ENCODE data around the gene PLAAT5.

The PLAAT5 gene

DNA sequence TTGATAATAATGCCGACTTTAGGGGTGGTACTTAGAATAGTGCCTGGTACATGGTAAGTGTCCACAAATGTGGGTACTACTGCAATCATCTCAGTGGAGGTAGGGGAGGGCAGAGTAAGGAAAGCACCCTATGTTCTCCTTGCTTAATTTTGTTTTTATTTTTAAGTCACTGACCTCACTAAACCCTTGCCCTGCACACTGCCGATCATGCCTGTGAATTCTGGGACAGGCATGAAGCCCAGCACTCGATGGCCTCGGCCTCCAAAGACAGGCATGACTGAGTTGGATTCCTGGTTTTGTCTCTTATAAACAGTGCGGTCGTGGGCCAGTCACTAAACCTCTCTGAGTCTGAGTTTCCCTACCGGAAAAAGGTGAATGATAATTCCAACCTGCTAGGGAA is 21.8 kb upstream of the PLAAT5 start:
- DNase-seq (ENCODE audit: low read depth, low spot score), result no peak

- no peak for DNase-seq (ENCODE audit: low read depth, low spot score)
Observed at GRCh38 chr11:63511048-63511748, 20.2 kb upstream of the PLAAT5 start.

DNA sequence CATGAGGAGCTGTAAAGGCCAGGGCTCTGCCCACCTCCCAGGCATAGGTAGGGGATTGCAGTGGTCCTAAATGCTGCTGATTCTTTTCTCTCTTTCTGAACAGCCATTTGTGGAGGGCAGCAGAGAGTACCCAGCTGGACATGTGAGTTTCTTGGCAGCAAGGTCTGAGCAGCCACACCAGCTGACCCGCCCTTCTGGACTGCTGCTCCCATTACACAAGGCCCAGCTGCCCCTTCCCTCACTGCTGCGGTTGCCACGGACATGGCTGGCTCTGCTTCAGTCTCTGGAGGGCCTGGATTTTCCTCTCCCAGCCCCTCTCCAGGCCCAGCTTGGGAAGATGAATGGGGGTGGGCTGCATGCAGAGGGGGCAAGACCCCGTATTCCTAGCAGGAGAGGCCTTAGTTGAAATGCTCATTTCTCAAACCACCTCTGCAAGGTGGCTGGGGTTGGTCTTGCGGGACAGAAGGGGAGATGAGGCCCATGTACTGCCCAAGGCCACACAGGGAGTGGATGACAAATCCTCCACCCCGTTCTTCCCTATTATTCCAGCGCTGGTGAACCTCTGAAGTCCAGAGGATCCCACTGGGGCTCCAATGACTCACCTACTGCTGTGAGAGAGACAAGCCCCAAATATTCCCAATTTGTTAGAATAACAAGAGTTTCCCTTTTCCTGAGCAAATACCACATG is 19.5 kb upstream of the PLAAT5 start:
- DNase-seq (ENCODE audit: low read depth, low spot score), result peak; percentile 69

DNA sequence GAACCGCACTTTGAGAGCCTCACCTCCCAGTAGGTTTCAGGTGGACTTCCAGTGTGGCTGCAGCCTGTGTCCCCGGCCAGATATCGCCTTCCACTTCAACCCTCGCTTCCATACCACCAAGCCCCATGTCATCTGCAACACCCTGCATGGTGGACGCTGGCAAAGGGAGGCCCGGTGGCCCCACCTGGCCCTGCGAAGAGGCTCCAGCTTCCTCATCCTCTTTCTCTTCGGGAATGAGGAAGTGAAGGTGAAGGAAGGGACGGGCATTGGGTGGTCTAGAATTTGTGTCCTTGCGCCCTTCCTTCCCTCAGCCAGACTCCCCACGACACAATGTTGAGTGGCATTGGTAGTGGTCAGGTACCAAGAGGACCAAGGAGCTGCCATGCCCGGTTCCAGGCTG is 17.8 kb upstream of the PLAAT5 start:
- no peak for DNase-seq (ENCODE audit: low read depth, low spot score)

- DNase-seq (ENCODE audit: low read depth, low spot score), result no peak
Observed at GRCh38 chr11:63508009-63508408, 17.0 kb upstream of the PLAAT5 start.

DNA sequence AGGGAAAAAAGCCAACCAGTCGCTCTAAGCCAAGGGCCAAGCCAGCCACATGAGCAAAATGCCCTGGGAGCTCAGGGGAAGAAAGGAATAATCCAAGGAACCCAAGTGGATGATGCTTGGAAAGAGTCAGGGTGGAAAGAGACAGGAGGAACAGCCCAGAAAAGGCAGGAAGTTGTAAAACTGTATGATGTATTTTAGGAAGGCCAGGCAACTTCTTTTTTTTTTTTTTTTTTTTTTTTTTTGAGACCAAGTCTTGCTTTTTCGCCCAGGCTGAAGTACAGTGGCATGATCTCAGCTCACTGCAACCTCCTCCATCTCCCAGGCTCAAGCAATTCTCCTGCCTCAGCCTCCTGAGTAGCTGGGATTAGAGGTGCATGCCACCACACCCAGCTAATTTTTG is 16.5 kb upstream of the PLAAT5 start:
- no peak for DNase-seq (ENCODE audit: low read depth, low spot score)

GRCh38 chr11:63506876-63507275 is 15.9 kb upstream of the PLAAT5 start:
- DNase-seq (ENCODE audit: low read depth, low spot score), result no peak

DNA sequence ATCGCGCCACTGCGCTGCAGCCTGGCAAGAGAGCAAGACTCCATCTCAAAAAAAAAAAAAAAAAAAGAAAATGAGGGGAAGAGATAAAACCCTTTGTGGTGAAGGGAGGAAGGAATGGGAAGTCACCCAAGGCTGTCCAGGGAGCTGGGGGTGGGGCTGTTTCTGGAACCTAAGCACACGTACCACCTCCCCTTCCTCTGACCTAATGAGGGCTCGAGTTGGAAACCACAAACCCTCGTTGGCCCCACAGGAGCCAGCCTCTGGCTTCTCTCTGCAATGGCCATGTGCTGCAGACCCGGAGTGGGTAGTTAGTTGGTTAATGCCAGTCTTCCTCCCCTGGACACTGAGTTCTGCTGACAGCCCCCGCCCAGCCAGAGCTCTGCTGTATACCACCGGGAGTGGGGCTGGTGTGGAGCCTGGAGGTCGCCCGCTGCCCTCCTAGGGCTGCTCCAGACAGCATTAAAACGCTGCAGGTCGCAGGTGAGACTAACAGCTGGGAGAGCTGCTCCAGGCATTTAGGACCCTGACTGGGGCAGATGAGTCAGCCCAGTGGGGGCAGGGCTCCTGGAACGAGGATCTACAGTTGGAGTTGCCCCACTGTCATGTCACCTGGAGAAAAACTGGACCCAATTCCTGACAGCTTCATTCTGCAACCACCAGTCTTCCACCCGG is 15.0 kb upstream of the PLAAT5 start, which contains the start of gene LGALS12:
Gene LGALS12, plus strand, starts transcription at position 228 of the 672 bp plus-strand sequence. Its CDS starts 375 bp downstream, at position 603.
- DNase-seq (ENCODE audit: low read depth, low spot score), result no peak

DNA sequence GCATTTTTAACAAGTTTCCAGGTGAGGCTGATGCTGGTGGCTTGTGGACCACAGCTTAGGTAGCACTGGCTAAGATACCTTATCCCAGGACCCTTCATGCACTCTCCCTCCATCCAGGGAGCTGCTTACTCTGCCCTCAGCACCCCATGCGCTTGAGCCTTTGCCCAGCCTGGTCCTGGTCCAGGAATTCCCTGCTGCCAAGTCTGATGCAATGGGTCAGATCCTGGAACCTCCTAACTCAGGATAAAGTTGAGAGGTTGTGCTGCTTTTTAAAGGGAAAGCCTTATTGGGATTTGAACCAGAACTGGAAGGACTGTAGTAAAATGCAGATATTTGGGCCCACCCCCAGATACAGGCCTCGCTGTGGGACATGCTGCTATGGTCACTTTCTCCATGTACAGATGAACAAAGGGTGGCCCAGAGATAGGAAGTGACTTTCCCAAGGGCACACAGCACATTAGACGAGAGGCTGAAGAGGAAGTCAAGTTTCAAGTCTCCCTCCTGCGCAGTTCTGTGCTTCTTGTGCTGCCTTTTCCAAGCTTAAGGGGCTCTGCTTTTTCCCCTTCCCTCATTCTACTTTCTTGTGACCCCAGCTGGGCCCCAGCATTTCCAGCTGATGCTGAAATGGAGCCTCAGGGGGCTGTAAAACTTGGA is 14.1 kb upstream of the PLAAT5 start:
- DNase-seq (ENCODE audit: low read depth, low spot score), result no peak

DNA sequence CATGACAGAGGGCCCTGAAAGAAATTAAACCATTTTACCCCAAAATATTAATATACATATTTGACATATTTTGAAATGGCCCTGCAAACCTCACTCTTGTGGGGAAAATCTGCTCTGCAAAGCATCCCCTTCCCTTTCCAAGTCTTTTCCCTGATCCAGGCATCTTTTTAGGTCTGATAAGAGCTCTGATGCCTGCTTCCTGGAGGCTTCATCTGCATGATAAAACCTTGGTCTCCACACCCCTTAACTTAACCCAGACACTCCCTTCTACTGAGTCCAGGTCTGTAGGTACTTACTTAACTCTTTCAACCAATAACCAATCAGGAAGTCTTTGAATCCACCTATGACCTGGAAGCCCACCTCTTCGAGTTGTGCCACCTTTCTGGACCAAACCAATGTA is 13.1 kb upstream of the PLAAT5 start:
- no peak for DNase-seq (ENCODE audit: low read depth, low spot score)

DNA sequence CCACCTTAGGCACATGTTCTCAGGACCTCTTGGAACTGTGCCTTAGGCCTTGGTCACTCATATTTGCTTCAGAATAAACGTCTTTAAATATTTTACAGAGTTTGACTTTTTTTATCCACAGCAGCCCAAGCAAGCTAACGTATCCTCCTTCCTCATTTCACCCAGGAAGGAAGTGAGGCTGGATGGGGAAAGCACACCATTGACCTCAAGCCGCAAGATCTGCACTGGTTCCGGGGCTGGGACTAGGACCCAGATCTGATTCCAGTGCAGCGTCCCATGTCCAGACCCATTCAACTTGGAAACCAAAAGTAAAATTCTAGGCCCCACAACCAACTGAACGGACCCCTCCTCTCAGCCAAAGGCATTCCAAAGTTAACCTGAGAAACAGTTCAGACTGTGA is 12.5 kb upstream of the PLAAT5 start:
- DNase-seq (ENCODE audit: low read depth, low spot score), result no peak

GRCh38 chr11:63502252-63502820 is 11.4 kb upstream of the PLAAT5 start:
- no peak for DNase-seq (ENCODE audit: low read depth, low spot score)

- no peak for DNase-seq (ENCODE audit: low read depth, low spot score)
Observed at GRCh38 chr11:63501236-63501635, 10.3 kb upstream of the PLAAT5 start.

- no peak for DNase-seq (ENCODE audit: low read depth, low spot score)
Observed at GRCh38 chr11:63499874-63500273, 8.9 kb upstream of the PLAAT5 start.

DNA sequence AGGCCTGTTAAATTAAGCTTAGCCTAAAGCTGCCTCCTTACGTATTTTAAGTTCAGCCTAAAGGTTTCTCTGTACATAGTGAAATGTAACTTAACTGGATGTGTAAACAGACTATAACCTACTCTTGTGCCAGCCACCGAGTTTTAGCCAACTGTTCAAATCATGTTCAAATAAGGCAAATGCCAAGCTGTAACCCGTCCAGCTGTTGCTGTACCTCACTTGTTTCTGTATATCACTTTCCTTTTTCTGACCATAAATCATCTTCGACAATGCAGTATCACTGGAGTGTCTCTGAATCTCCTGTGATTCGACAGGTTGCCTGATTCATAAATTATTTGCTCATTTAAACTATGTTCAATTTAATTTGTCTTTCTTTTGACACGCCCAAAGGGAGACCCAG is 4.0 kb upstream of the PLAAT5 start:
- no peak for DNase-seq (ENCODE audit: low read depth, low spot score)

- DNase-seq (ENCODE audit: low read depth, low spot score), result no peak
Observed at GRCh38 chr11:63493127-63493526, 2.2 kb upstream of the PLAAT5 start.

DNA sequence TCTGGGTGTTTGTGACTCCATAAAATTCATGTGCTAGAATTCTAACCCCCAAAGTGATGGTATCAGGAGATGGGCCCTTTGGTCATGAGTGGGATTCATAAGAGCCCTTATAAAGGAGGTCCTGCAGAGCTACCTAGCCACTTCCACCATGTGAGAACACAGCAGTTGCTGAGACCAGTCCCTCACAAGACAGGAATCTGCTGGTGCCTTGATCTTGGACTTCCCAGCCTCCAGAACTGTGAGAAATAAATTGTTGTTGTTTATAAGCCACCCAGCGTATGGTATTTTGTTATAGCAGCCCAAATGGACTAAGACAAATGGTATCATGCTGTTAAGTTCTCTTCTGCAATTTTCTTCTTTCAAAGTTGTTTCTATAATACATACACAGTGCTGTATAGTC is 1.5 kb upstream of the PLAAT5 start:
- no peak for DNase-seq (ENCODE audit: low read depth, low spot score)

DNA sequence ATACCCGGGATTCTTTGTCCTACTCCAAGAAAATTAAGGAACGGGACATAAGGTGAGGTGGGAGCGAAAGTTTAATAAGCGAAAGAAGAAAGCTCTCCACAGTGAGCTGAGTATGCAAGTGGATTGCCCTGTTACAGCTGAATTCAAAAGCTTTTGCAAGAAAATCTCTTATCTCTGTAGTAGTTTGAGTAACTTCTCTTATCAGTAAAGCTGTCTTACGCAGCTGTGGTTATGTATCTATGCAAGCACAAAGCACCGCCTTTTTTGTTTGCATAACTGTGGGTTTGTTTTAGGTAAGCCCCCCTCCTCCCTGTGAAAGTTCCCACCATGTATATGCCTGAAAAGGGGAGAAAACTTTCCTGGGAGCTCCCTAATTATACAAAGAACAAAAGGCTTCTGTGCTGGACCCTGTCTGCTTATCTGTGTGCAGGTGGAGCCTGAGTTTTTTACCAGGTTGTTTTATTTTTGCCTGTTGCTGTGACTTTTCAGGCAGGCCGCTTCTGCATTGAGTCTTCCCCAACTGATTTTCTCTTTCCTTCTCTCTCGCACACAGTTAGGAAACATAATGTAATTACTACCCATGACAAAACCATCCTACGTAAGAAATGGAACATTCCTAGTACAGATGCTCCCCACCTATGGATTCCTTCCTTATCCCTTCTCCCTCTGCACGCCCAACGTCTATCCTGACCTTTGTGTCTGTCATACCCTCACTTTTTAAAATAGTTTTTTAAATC is 837 bp upstream of the PLAAT5 start:
- no peak for DNase-seq (ENCODE audit: low read depth, low spot score)

- DNase-seq (ENCODE audit: low read depth, low spot score), result no peak
Observed at GRCh38 chr11:63491240-63491587, 247 bp upstream of the PLAAT5 start.

DNA sequence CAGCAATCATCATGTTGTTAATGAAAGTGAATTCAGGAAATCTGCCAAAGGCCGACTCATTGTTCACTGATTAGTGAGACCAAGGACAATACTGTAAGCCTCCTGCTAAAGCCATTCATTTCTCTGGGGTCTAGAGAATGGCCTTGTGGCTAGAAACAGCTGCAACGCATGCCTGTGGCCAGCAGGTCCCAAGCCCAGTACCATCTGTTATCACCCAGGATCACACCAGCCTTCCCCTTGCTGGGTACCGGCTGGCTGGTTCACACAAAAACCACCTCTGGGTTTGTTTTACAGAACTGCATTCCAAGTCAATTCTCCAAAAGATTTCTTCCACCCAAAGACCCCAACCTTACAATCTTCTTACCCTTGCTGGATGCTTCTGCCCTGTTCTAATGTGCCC is 1.1 kb downstream of the PLAAT5 start:
- no peak for DNase-seq (ENCODE audit: low read depth, low spot score)

DNA sequence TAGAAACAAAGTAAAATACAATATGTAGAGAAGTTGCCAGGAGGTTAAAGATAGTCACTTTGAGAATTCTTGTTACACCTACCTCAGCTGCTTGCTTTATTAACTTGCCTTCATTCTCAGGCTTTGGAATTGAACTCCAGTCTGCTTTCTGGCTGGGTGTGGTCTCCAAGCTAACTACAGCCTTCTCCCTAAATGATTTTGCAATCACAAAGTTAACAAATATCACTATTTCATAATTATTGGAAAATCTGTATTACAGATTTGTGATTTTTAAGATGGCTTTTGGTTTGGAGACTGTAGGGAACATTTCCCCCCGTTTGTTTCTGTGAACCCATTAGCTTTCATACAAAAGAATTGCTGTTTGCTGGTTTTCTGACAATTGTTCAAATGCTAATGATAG is 2.2 kb downstream of the PLAAT5 start:
- DNase-seq (ENCODE audit: low read depth, low spot score), result no peak
